ENCODE results near the gene PARP9.

DNA sequence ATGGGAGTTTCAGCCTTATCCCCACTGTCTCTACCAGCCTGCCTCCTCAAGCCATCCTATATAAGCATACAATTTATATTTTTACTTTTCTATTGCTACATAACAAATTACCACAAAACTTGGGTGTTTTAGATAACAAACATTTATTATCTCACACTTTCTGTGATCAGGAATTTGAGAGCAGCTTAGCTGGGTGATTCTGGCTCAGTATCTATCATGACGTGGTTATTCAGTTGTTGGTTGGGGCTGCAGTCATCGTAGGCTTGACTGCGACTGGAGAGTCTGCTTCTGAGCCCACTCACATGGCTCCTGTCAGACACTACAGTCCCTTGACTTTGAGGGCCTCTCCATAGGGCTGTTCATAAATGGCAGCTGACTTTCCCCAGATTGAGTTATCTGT is 34.1 kb upstream of the PARP9 start:
- TF ChIP-seq CTCF (IDR thresholded peaks at IDR 0.05; ENCODE audit: low read length), result no peak
- no peak for TF ChIP-seq EZH2 (IDR thresholded peaks at IDR 0.05; ENCODE audit: borderline replicate concordance, low read length)

Measured in OCI-LY1 (cell line).